Lung (tissue), 12 donors: ENCODE measurements around the gene AIP. TPM values are rescaled to one million over a fixed set of nuclear protein-coding genes. Genes with fewer than 3 reads are reported as not detected.

Experiments
- ATAC-seq: fragments of 200-7000 bp; cut with Tn5 transposase; one replicate; pipeline ENCODE4 v1.9.1; 2020; ENCODE audit warnings: moderate number of reproducible peaks; ENCODE audit not compliant: insufficient read depth, low FRiP score
- DNase-seq, 3 donors: peaks; one replicate each; pipeline ENCODE4 v3.0.0-alpha.2; 2013 to 2017
- H3K27ac ChIP-seq, 2 donors: one replicate each; pipeline ENCODE4 v1.5.1; 2013; ENCODE audit warnings: mild to moderate bottlenecking in 2 of 2, moderate library complexity in 2 of 2, control low read depth in 1 of 2, inconsistent platforms in 1 of 2, low read depth in 1 of 2, low read length in 1 of 2
- H3K27me3 ChIP-seq, 3 donors: one replicate each; pipeline ENCODE4 v1.5.1; 2013; ENCODE audit warnings: low read length in 2 of 3; ENCODE audit not compliant: control insufficient read depth in 3 of 3, insufficient read depth in 3 of 3
- H3K36me3 ChIP-seq, 4 donors: one replicate each; pipeline ENCODE4 v1.5.1; 2013; ENCODE audit warnings: low read length in 4 of 4, mild to moderate bottlenecking in 1 of 4, moderate library complexity in 1 of 4; ENCODE audit not compliant: control insufficient read depth in 4 of 4, insufficient read depth in 4 of 4
- H3K4me1 ChIP-seq, 5 donors: one replicate each; pipeline ENCODE4 v1.5.1; 2013; ENCODE audit warnings: low read length in 5 of 5, mild to moderate bottlenecking in 2 of 5, moderate library complexity in 1 of 5; ENCODE audit not compliant: control insufficient read depth in 5 of 5, insufficient read depth in 5 of 5
- H3K4me3 ChIP-seq: one replicate; pipeline ENCODE4 v1.5.1; 2013; ENCODE audit warnings: mild to moderate bottlenecking, control low read depth, moderate library complexity
- H3K9ac ChIP-seq, 2 donors: one replicate each; pipeline ENCODE4 v1.5.1; 2013; ENCODE audit warnings: low read length in 2 of 2, control low read depth in 1 of 2; ENCODE audit not compliant: insufficient read depth in 1 of 2
- H3K9me3 ChIP-seq, 4 donors: one replicate each; pipeline ENCODE4 v1.5.1; 2013; ENCODE audit warnings: low read length in 3 of 4, mild to moderate bottlenecking in 1 of 4, moderate library complexity in 1 of 4; ENCODE audit not compliant: control insufficient read depth in 4 of 4, insufficient read depth in 3 of 4
- WGBS, 2 donors: extraction: QIAGEN DNeasy Blood & Tissue Kit; methylation state at CpG; one replicate each; pipeline ENCODE4 v1.1.7; 2013; 5-methylcytosine and 5-hydroxymethylcytosine counted together
- polyA plus RNA-seq, 2 donors: library from polyadenylated mRNA; stranded (reverse); fragments of 200-250 nt; gene quantifications; one replicate each; pipeline ENCODE4 v1.2.1, GENCODE V29; 2013
- total RNA-seq, 2 donors: library from RNA; depleted of rRNA in 1 of 2; stranded (reverse); fragments of >200 nt in 1 of 2; gene quantifications; one replicate each; pipeline ENCODE4 v1.2.1, GENCODE V29; 2014 to 2021
- TF ChIP-seq, protein P1 (sequence below): IDR thresholded peaks from 2 replicates; pipeline ENCODE4 v1.5.1; 2012; ENCODE audit warnings: mild to moderate bottlenecking; ENCODE audit errors: control extremely low read depth, extremely low read depth
- donor health status: control.
- donor health status: control.
- donor health status: Bipolar disorder and iron deficiency.
- donor health status: healthy.
- donor health status: DM: yes; HTN: yes; CAD: no.

AIP gene
- total and polyA plus RNA-seq, 4 donors: 60.0 to 126 (median 73.8) TPM

- Histone ChIP-seq H3K4me3 (no peak overlapping the region), H3K4me1 (no peaks in the 10 kb centered on the region), H3K27ac (no peak overlapping the region), H3K9ac (no peak overlapping the region), H3K36me3 (no peaks in the 10 kb centered on the region), H3K27me3 (peaks cover 0 to 4% (median 0%) of the 10 kb centered on the region in 3 donors), H3K9me3 (peaks cover 0 to 2% (median 0%) of the 10 kb centered on the region in 4 donors)
- ATAC-seq (no peak), DNase-seq (no peak)
- TF ChIP-seq, protein P1, sequence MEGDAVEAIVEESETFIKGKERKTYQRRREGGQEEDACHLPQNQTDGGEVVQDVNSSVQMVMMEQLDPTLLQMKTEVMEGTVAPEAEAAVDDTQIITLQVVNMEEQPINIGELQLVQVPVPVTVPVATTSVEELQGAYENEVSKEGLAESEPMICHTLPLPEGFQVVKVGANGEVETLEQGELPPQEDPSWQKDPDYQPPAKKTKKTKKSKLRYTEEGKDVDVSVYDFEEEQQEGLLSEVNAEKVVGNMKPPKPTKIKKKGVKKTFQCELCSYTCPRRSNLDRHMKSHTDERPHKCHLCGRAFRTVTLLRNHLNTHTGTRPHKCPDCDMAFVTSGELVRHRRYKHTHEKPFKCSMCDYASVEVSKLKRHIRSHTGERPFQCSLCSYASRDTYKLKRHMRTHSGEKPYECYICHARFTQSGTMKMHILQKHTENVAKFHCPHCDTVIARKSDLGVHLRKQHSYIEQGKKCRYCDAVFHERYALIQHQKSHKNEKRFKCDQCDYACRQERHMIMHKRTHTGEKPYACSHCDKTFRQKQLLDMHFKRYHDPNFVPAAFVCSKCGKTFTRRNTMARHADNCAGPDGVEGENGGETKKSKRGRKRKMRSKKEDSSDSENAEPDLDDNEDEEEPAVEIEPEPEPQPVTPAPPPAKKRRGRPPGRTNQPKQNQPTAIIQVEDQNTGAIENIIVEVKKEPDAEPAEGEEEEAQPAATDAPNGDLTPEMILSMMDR: no peak
- 82 to 85% methylated on average over 9 of the region's 9 CpGs for WGBS, 2 donors
Observed at GRCh38 chr11:67524480-67524808, 41.6 kb downstream of the AIP start.

DNA sequence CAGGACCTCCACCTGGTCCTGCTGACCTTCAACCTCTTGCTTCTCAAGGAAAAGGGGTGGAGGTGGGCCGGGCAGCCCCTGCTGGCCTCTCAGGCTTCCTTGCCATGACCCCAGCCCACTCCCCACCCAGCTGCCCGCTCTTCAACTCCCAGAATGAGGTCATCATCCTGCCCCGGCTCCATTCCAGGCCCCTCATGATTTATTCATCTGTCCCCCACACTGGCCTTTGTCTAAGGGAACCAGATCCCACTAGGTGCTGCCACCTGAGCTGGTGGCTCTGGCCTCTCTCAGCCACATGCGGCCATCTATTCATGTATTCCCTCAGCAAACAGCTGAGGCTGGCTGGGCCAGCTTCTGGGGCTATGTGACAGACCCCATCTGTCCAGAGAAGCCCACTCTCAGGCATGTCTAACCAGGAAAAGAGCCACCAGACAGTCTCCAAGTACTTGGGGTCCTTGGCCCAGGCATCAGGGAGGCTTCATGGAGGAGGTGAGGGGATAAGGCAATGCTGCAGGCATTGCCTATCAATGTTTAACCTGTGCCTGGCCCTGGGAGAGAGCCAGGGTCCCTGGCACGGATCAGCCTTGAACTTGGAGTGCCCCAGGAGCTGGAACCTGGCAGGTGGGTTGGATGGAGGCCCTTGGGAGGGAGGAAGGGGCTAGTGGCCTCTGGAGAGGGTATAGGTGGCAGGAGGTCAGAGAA lies 42.6 kb downstream of the AIP start:
- H3K9ac ChIP-seq: no peak overlapping the region
- ATAC-seq: no peak

DNA sequence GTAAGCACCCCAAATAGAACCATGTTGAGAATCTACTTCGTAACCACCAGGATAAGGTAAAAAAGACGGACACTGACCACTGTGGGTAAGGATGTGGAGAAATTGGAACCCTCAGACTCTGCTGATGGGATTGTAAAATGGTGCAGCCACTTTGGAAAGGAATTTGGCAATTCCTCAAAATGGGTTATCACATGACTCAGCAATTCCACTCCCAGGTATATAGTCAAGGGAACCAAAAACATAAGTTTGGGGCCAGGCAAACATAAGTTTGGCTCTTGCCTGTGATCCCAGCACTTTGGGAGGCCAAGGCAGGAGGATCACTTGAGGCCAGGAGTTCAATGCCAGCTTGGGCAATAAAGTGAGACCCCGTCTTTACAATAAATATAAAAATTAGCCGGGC lies 45.5 kb downstream of the AIP start:
- Histone ChIP-seq H3K27me3 (peaks cover 0 to 4% (median 0%) of the 10 kb centered on the region in 3 donors), H3K4me3 (no peak overlapping the region), H3K9me3 (no peaks in the 10 kb centered on the region), H3K36me3 (no peaks in the 10 kb centered on the region), H3K27ac (no peak overlapping the region), H3K4me1 (no peaks in the 10 kb centered on the region), H3K9ac (no peak overlapping the region)
- WGBS, 2 donors: 86 to 92% methylated on average over 4 of the region's 4 CpGs
- TF ChIP-seq, protein P1: no peak
- DNase-seq (no peak), ATAC-seq (no peak)

More for the DNA sequence above, 42.6 kb downstream of the AIP start:
- H3K9me3 ChIP-seq: no peaks in the 10 kb centered on the region
- WGBS, 2 donors: 76 to 81% methylated on average over 5 of the region's 5 CpGs
- H3K4me1 ChIP-seq: no peaks in the 10 kb centered on the region
- H3K27me3 ChIP-seq: peaks cover 0 to 4% (median 0%) of the 10 kb centered on the region in 3 donors
- H3K36me3 ChIP-seq: no peaks in the 10 kb centered on the region
- DNase-seq: no peak
- TF ChIP-seq, protein P1: no peak
- no peak overlapping the region for H3K27ac ChIP-seq
- H3K4me3 ChIP-seq: no peak overlapping the region

DNA sequence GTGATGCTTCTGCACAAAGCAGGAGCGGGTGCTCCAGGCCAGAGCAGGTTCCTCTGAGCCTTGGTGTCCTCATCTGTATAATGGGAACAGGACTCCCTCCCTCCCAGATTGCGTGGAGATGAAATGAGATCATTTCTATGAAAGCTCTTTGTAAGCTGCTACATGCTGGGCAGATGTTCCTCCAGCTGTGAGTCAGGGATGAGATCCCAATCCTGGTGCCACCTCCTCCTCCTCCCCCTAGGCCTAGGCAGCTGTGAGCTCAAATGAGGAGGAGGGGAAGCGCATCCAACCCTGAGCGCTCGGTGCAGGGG lies 47.4 kb downstream of the AIP start:
- no peaks in the 10 kb centered on the region for H3K36me3 ChIP-seq
- H3K4me3 ChIP-seq: no peak overlapping the region
- no peak overlapping the region for H3K27ac ChIP-seq
- DNase-seq (no peak), ATAC-seq (no peak)
- H3K9ac ChIP-seq: no peak overlapping the region
- TF ChIP-seq, protein P1: no peak
- WGBS, 2 donors: 87 to 99% methylated on average over 5 of the region's 5 CpGs
- H3K27me3 ChIP-seq: no peaks in the 10 kb centered on the region
- no peaks in the 10 kb centered on the region for H3K4me1 ChIP-seq
- H3K9me3 ChIP-seq: peaks cover 0 to 3% (median 1%) of the 10 kb centered on the region in 4 donors
